ENCODE results near the gene FAT1. TPM values are rescaled to one million over a fixed set of nuclear protein-coding genes. Genes with fewer than 3 reads are reported as not detected.

The FAT1 gene
- total and polyA plus RNA-seq, 12 donors: 20.4 to 131 (median 75.5) TPM

DNA sequence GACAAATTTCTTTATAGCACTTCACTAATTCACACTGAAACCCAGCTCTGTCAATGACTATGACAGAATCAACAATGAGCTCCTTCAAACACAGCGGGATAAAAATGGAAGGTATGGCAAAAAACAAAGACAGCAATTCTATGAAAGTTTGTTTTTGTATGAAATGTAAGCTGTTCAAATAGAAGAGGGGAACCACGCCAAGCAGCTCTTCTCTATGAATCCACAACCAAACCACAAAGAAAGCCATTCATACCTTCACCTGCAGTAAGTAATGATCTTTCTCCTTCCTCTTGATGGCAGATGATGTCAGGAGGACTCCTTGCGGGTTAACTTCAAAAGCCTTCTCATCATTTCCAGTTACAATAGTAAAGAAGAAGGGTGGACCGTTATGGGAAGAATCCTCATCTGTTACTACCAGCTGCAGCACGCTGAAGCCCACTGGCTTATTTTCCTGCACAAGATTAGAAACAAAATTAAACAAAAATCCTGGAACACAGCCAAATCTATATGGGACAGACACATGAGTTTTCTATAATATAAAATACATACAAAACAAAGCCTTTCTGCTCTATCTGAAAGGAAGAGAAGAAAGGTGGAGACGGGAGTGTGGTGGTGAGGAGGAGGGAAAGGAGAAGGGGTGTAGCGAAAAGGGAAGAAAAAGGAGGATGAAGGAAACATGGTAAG is 119.4 kb downstream of the FAT1 start:
- no peak for TF ChIP-seq CTCF (IDR thresholded peaks at IDR 0.05)
- ATAC-seq (no peak), DNase-seq (no peak)
- H3K4me1 ChIP-seq: peaks cover 0 to 5% (median 0%) of the 10 kb centered on the region in 9 donors
- no peaks in the 10 kb centered on the region for H3K27me3 ChIP-seq
- intact Hi-C loops (cut with DNase I): no loop called here
- no peak overlapping the region for H3K4me3 ChIP-seq
- WGBS, 2 donors: 76 to 81% methylated on average over 7 of the region's 7 CpGs
- no peak overlapping the region for H3K27ac ChIP-seq
- H3K9me3 ChIP-seq: no peaks in the 10 kb centered on the region
- H3K36me3 ChIP-seq: peaks cover 0 to 96% (median 41%) of the 10 kb centered on the region in 9 donors

DNA sequence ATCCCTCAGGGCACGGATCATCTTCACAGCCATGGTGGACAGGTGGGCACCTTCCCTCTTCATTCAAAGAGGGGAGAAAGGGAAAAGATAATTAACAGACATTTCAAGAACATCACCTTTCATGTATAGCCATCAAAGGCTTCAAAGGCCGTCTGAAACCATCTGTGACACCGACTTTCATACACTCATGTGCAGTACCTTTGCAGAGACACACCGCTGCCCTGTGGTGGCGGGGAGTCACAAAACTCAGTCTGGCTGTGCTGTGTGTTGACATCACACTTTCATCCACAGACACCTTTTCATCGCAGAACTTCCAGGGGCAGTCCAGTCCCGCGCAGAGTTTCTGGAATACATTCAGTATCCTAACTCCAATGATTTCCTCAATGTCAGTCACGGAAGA is 120.7 kb downstream of the FAT1 start:
- TF ChIP-seq CTCF (IDR thresholded peaks at IDR 0.05): no peak
- ATAC-seq (no peak), DNase-seq (no peak)
- 88 to 94% methylated on average over 9 of the region's 9 CpGs for WGBS, 2 donors
- Histone ChIP-seq H3K27me3 (no peaks in the 10 kb centered on the region), H3K4me3 (no peak overlapping the region), H3K4me1 (peaks cover 0 to 5% (median 0%) of the 10 kb centered on the region in 9 donors), H3K27ac (no peak overlapping the region), H3K36me3 (peaks cover 0 to 96% (median 34%) of the 10 kb centered on the region in 9 donors), H3K9me3 (no peaks in the 10 kb centered on the region)
- intact Hi-C loops (cut with DNase I): no loop called here

GRCh38 chr4:186599483-186599882 is 124.2 kb downstream of the FAT1 start:
- H3K27ac ChIP-seq: no peak overlapping the region
- no peak for DNase-seq
- H3K9me3 ChIP-seq: no peaks in the 10 kb centered on the region
- no peak for TF ChIP-seq CTCF (IDR thresholded peaks at IDR 0.05)
- no peaks in the 10 kb centered on the region for H3K27me3 ChIP-seq
- ATAC-seq: no peak
- intact Hi-C loops (cut with DNase I): no loop called here
- H3K4me1 ChIP-seq: no peaks in the 10 kb centered on the region
- 87 to 91% methylated on average over 10 of the region's 10 CpGs for WGBS, 2 donors
- H3K36me3 ChIP-seq: peaks cover 0 to 100% (median 51%) of the 10 kb centered on the region in 9 donors
- no peak overlapping the region for H3K4me3 ChIP-seq

DNA sequence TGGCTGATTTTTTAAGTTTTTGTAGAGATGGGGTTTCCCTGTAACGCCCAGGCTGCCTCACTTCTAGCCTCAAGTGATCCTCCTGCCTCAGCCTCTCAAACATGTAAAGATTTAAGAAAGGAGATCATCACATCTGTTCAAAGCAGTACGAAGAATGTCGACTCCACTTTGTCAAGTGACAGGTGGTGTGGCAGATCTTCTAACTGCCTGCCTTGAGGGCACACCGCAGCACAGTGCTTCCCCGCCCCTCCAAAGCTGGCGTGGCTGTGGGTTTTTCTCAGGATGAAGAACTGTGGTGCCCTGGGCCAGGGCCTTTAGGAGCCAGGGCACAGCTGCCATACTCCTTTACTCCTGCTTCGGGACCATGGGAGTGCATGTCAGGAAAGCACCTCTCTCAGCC is 125.0 kb downstream of the FAT1 start:
- Histone ChIP-seq H3K4me3 (no peak overlapping the region), H3K27me3 (no peaks in the 10 kb centered on the region), H3K36me3 (peaks cover 0 to 100% (median 53%) of the 10 kb centered on the region in 9 donors), H3K27ac (no peak overlapping the region), H3K9me3 (no peaks in the 10 kb centered on the region), H3K4me1 (no peaks in the 10 kb centered on the region)
- TF ChIP-seq CTCF (IDR thresholded peaks at IDR 0.05): no peak
- ATAC-seq (no peak), DNase-seq (no peak)
- 93 to 94% methylated on average over 7 of the region's 7 CpGs for WGBS, 2 donors
- intact Hi-C loops (cut with DNase I): no loop called here
